OCI-M1 (cell line): Measurements from ENCODE around the gene PCDHGC3.

Source experiments
- DNase-seq: peaks from one replicate; lab custom pipeline; 2025; lab: John Stamatoyannopoulos, UW

PCDHGC3 gene

DNA sequence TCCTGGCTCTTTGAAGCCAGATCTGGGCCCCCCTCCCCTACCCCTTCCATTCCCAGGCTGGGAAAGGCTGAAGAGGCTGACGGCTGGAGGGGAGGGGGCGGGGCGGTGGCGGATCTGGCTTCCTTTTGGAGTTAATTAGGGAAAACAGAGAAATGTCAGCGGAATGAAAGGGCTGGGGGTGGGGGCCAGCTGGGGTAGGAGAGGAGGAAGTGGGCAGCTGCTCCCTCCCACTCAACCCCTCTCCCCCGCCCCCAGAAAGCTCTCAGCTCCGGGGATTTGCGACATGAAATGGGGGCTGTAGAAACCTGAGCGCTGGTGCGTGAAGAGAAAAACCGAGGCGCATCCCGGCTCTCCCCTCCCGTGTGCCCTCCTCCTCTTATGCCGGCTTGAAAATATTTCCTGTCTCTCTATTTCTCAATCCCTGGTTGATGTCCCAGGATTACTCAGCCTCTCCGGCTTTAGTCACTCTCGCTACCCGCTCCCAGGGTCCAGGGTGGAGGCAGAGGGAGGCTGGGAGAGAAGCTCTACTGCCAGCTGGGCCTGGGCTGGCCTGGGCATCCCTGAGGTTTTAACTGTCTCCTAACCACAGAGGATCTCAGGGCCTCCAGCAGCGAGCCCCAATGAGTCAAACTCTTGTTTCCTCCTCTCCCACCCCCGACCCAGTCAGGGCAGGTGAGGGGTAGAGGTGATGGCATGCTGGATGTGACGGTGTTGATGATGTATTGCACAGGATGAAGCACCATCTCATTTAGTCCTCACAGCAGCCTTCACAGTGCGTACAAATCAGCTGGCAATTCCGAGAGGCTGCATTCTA, 33.2 kb downstream of the PCDHGC3 start:
- DNase-seq, result no peak

DNA sequence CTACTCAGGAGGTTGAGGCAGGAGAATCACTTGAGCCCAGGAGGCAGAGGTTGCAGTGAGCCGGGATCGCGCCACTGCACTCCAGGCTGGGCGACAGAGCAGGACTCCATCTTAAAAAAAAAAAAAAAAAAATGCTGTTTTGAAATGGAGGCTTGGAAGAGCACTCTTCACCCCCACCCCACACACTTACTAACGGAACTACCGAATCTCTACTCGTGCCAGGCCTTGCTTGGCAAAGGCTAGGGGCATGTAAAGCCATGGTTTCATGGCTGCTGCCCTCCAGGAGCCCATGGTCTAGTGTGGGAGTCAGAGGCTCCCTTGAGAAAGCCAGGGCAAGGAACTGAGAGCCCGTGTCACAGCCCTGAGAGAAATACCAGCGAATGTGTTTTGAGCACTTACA, 34.4 kb downstream of the PCDHGC3 start:
- no peak for DNase-seq

DNA sequence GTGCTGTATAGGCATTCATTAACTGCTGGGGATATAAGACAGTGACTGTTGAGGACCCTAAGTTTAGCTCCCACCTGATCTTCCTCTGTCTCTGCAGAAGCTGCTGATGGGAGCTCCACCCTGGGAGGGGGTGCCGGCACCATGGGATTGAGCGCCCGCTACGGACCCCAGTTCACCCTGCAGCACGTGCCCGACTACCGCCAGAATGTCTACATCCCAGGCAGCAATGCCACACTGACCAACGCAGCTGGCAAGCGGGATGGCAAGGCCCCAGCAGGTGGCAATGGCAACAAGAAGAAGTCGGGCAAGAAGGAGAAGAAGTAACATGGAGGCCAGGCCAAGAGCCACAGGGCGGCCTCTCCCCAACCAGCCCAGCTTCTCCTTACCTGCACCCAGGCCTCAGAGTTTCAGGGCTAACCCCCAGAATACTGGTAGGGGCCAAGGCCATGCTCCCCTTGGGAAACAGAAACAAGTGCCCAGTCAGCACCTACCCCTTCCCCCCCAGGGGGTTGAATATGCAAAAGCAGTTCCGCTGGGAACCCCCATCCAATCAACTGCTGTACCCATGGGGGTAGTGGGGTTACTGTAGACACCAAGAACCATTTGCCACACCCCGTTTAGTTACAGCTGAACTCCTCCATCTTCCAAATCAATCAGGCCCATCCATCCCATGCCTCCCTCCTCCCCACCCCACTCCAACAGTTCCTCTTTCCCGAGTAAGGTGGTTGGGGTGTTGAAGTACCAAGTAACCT, 35.3 kb downstream of the PCDHGC3 start:
- no peak for DNase-seq

DNA sequence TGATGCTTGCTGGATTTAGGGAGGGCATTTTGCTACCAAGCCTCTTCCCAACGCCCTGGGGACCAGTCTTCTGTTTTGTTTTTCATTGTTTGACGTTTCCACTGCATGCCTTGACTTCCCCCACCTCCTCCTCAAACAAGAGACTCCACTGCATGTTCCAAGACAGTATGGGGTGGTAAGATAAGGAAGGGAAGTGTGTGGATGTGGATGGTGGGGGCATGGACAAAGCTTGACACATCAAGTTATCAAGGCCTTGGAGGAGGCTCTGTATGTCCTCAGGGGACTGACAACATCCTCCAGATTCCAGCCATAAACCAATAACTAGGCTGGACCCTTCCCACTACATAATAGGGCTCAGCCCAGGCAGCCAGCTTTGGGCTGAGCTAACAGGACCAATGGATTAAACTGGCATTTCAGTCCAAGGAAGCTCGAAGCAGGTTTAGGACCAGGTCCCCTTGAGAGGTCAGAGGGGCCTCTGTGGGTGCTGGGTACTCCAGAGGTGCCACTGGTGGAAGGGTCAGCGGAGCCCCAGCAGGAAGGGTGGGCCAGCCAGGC, 36.1 kb downstream of the PCDHGC3 start:
- peak; percentile 44 for DNase-seq

DNA sequence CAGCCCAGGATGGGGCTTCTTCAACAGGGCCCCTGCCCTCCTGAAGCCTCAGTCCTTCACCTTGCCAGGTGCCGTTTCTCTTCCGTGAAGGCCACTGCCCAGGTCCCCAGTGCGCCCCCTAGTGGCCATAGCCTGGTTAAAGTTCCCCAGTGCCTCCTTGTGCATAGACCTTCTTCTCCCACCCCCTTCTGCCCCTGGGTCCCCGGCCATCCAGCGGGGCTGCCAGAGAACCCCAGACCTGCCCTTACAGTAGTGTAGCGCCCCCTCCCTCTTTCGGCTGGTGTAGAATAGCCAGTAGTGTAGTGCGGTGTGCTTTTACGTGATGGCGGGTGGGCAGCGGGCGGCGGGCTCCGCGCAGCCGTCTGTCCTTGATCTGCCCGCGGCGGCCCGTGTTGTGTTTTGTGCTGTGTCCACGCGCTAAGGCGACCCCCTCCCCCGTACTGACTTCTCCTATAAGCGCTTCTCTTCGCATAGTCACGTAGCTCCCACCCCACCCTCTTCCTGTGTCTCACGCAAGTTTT, 36.7 kb downstream of the PCDHGC3 start:
- DNase-seq, result peak; percentile 83

DNA sequence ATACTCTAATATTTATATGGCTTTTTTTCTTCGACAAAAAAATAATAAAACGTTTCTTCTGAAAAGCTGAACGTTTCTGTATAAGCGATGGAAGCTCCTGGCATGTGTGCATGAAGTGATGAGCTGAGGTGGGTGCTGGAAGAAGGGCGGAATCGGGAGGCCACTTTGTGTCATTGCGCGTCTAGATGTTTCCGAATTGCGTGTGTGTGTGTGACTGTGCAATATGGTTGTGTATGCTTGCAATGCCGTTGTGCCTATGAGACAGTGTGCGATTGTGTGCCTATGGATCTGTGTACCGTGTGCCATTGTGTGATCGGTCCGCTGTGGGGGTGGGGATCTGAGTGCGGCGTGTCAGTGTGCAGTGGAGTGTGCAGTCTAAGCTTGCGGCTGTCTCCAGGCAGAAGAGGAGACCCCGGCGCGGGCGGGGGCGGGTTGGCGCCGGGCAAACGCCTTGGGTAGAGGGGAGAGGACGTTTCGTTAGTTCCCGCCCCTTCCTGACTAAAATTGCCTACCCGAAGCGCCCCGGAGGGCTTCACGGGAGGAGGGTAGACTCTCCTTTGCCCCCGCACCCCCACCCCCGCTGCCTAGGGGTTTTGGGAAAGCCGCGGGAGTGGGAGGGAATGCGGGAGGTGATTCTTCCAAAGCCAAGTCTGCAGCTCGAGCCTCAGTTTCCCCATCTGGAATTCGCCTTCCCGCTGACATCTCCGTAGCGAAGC, 37.3 kb downstream of the PCDHGC3 start:
- no peak for DNase-seq

DNA sequence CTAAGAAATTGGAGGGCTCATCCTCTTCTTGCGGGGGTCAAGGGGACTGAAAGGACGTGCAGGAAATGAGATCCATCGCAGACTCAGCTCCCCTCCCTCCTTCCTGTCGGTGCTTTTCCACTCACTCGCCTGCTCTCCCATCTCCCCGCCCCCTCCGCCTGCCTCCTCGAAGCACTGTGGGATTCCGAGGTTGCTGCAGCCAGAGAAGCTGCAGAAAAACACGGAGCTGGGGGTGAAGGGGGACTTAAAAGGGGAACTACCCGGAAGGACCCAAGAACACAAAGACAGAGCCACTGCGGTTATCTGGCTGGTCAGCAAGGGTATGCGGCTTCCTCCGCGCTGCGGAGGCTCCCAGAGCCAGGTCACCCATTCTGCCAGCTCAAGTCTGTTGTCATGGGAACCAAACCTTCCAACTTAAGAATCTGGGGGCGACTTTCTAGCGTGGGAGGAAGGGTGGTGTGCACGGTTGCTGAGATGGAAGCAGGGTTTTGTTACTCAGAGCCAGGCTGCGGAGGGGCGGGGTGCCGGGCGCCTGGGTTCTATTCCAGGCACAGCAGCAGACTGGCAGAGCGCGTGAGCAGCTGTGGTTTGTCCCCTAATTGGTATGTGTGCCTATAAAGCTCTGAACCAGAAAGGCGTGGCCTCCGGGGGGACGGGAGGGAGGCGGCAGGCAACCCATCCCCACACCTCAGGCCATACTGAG, 38.0 kb downstream of the PCDHGC3 start:
- DNase-seq, result no peak

DNA sequence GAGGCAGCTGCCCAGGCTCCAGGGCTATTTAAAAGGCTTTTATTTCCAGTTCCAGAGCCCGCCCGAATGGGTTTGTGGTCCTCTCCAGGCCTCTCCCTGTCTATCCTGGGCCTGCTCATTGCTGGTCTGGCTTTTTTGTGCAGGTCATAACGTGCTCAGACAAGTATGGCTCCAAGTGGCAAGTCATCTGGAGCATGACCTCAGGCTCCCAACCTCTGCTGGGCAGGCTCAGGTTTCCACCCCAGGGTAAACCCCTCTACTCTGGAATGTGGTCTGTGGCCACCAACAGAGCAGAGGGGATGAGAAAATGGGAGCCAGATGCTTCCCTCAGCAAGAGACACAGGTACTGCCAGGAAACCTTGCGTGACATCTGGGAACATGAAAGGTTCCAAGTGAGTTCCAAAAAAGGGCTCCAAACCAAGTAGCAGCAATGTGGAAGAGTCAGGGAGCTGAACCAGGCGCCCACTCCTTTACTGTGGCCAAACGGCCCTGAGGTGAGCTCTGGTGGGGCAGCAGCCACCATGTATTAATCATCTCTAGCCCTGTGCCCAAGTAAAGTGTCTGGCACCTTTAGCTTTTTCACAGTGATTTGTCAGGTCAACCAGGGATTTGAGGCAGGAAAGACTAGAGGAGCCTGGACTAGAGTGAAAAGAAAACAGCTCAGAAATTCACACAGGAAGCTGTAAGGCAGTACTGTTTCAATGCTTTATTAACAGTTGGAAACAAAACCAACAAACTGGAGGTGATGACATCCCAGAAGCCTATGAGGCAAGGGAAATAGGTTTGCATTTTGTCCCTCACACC, 38.8 kb downstream of the PCDHGC3 start:
- no peak for DNase-seq

DNA sequence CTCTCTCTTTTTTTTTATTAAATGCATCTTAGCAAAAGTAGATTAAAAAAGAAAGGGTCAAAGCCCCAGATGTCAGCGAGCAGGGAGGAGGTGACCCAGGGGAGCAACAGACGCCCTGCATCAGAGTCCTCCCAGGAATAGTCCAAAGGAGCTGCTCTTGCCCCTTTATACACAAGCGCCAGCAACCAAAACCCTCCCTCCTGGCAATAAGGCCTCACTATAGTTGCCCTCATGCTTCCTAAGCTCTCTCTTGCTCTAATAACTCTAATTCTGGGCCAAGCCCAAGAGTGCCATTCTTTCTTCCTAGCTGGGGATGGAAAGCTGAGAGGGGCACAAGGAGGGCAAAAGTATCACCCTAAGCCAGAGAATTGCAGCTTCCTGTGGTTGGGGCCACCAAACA, 39.4 kb downstream of the PCDHGC3 start:
- no peak for DNase-seq

DNA sequence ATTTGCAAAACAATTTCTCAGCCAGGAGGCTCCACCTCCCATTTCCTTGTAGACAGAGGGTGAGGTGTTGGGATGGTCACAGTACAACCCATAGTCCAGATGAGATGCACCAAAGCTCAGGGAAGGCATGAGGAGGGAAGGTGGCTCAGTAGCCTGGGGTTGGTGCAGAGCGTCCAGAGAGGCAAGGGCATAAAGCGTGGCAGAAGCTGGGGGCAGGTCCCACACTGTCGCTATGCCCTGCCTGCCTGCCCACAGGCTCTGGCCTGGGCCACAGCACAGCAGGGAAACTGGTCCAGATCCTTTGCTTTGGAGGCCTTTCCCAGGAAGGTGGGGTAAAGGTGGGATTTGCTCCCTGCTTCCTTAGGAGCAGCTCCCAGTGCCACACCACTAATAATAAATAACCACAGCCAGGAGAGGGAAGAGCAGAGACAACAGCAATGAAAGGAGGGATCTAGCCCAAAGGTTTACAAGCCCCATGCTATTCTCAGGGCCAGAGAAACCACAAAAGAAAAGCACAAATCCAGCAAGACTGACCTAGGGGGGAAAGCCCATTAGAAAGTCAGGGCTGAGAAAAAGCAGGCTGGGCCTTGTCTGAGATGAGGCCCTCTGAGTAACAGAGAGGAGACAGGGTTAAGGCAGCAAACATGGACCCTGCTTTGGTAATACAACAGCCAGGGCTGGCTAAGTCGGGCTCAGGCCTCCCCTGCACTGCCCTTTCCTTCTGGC, 40.3 kb downstream of the PCDHGC3 start:
- DNase-seq, result no peak

DNA sequence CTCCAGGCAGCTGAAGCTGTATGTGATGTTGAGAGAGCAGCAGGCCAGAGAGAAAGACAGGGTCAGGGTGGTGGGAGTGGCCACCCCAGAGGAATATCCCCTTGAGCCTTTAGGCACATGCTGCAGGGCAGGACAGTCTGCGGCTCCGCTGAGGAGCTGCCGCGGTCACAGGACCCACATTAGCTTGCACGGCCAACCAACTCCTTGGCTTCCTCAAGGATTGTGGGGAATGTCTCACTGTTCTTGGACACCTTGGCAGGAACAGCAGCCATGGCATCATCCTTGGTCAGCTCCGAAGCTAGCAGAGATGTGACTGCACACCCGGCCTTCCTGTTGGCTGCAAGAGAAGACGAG, 40.9 kb downstream of the PCDHGC3 start:
- DNase-seq, result no peak

DNA sequence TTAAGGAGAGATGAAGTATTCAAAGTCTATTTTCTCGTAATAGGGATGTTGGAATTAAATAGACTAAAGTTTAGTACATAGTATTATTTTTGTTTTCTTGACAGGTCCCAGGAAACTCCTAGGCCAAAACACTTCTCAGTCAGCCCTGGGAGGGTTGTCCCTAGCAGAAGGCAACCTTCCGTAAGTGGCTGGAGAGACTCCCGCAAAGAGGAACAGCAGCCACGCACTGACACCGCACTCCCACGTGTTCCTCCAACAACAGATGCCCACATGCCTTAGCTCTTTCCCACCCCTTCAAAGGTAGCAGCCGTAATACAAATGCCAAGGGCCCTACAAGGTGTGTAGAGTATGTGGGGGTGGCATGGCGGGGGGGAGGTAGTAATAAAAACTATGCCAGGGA, 41.5 kb downstream of the PCDHGC3 start:
- DNase-seq, result no peak

DNA sequence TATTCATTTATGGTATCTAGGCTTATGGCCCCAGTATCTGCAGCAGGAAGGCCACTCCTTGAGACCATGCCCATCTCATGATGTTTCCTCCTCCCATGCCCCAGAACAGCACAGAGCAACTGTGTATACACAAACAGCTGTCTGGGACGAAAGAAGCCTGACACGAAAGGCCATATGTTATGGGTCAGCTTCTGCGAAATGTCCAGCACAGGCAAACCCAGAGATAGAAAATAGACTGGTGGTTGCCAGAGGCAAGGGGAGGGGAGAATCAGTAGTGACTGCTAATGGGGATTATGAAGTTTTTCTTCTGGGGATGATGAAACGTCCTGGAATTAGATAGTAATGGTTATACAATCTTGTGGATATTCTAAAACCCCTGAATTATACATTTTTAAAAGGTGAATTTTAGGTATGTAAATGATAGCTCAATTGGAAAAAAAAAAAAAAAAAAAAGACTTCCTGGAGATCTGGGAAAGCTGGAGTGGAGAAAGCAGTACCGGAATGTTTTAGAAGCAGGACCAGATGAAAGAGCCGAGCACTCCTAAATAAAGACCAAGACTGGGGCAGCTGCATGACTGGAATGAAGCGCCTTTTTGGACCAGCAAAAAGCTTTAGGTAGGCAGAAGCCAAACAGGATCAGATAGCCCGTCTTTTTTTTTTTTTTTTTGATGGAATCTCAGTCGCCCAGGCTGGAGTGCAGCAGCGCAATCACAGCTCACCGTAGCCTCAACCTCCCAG, 42.3 kb downstream of the PCDHGC3 start:
- no peak for DNase-seq

DNA sequence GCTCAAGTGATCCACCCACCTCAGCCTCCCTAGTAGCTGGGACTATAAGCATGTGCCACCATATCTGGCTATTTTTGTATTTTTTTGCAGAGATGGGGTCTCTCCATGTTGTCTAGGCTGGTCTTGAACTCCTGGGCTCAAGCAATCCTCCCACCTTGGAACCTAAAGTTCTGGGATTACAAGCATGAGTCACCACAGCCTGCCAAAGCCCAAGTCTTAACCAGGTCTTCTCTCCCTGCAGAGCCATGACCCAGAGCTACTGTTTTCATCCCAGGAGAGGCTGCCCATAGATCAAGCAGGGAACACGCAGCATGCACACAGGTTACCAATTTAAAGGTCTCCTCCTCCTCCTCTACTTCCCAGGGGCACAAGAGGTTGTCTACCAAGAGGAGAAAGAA, 42.9 kb downstream of the PCDHGC3 start:
- no peak for DNase-seq

DNA sequence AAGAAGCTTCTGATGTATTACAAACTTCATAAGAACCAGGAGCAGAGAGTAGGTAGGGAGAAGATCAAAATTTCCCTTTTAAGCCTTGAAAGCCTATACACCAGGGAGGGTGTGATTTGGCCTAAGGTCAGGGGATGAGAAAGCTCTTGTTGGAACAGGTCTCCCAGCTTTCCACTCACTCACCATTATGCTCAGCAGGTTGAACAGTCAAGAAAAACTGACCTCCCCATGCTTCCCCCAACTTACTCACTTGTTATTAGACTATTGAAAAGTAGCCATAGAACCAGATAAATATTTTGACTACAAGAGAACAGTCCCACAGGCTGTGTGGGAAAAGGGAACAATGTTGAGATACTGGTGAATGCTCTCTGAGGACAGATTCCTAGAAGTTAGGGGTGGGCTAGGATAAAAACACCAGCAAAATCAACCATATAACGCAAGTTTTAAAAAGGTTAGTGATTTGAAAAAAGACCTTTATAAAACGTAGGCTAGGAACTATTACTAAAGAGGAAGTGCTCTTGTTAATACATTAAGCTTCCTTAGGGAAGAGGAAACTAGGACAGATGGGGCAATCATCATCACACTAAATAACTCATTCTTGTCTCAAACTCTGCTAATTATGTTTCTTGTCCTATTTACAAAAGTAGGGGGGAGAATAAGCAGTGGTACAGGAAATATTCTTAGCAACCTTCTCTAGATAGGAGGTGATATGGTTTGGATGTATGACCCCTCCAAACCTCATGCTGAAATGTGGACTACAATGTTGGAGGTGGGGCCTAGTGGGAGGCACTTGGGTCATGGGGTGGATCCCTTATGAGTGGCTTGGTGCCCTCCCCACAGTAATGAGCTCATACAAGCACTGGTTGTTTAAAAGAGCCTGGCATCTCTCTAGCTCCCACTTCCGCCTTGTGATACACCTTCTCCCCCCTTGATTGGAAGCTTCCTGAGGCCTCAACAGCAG, 44.1 kb downstream of the PCDHGC3 start:
- DNase-seq, result no peak

DNA sequence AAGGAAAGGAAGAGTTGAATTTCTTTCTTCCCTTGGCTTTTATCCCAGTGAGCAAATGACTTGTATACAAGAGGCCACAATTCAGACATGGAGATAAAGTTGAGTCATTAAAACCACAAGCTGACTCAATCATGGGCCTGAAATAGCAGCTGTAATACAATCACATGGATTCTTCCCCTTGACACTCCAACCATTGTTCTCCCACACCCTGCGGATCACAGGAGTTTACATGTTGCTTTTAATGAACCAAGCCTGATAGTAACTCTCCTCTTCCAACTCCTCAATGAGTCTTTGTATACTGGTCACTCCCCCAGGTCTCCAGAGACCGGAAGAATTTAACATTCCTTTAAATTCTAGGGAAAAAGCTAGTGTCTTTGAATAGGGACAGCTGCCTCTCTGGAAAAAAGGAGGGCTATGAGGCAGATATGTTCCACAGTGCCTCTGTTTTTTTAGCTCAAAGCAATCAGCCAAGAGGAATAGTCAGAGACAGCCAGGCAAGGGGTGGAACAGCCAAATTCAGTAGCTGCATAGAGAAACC, 45.5 kb downstream of the PCDHGC3 start:
- peak; percentile 90 for DNase-seq

DNA sequence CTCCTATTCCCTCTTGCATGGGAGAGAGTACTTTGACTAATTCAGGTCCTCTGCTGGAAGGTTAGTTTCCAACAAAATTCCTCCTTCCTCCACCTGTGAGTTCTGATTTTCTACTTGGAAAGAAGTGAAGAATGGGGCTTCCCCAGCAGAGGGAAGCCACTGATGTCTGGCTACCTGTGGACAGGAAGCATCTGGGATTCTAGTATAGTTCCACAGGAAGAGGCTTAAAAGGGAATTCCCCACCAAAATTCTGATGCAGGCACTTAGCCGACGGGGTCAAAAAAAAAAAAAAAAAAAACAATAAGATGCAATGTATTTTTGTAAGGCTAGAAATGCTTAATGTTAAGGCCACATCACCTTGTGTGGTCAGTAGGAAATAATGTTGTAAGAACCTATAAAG, 46.5 kb downstream of the PCDHGC3 start:
- no peak for DNase-seq

DNA sequence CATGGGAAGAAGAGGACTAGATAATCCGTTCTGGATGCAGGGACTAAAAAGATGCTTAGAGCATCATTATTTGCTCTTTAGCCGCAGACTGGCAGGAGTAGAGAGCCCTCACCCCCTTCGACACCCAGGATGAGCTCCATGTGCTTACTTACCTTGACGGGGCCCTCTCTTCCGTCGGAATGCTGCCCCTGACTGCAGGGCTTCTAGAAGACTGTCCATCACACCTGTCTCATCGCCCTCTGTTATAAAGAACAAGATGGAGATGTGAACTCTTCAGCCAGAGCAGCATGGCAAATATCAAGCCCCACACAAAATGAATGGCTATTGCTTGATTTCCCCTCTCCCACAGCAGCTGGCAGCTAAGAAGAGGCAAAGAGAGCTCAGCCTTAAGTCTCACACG, 48.2 kb downstream of the PCDHGC3 start:
- DNase-seq, result no peak
